GM18498 (cell line): ENCODE measurements around the gene SALL3.

Experiments
- ATAC-seq: cut with Tn5 transposase; IDR thresholded peaks from one replicate; pipeline ENCODE4 v1.9.1; 2021; ENCODE audit warnings: mild to moderate bottlenecking, moderate library complexity; ENCODE audit not compliant: unreplicated experiment

Gene SALL3

GRCh38 chr18:78999939-79000338 is 20.3 kb downstream of the SALL3 start:
- ATAC-seq, result no peak

- no peak for ATAC-seq
Observed at GRCh38 chr18:79000997-79001396, 21.4 kb downstream of the SALL3 start.

GRCh38 chr18:79005653-79006052 is 26.0 kb downstream of the SALL3 start:
- no peak for ATAC-seq

GRCh38 chr18:79006106-79006795 is 26.6 kb downstream of the SALL3 start:
- no peak for ATAC-seq

GRCh38 chr18:79007440-79007839 is 27.8 kb downstream of the SALL3 start:
- ATAC-seq, result no peak

- no peak for ATAC-seq
Observed at GRCh38 chr18:79008356-79008940, 28.8 kb downstream of the SALL3 start.

GRCh38 chr18:79010802-79011201 is 31.2 kb downstream of the SALL3 start:
- no peak for ATAC-seq

GRCh38 chr18:79011300-79011870 is 31.8 kb downstream of the SALL3 start:
- ATAC-seq, result no peak

GRCh38 chr18:79013869-79014268 is 34.3 kb downstream of the SALL3 start:
- ATAC-seq, result no peak

- ATAC-seq, result no peak
Observed at GRCh38 chr18:79018911-79019310, 39.3 kb downstream of the SALL3 start.

GRCh38 chr18:79019881-79020280 is 40.3 kb downstream of the SALL3 start:
- no peak for ATAC-seq

- no peak for ATAC-seq
Observed at GRCh38 chr18:79022603-79023002, 43.0 kb downstream of the SALL3 start.

- ATAC-seq, result no peak
Observed at GRCh38 chr18:79026491-79026890, 46.9 kb downstream of the SALL3 start.

- ATAC-seq, result no peak
Observed at GRCh38 chr18:79030680-79031079, 51.1 kb downstream of the SALL3 start.

GRCh38 chr18:79042276-79042675 is 62.7 kb downstream of the SALL3 start:
- no peak for ATAC-seq

- no peak for ATAC-seq
Observed at GRCh38 chr18:79043288-79043687, 63.7 kb downstream of the SALL3 start.

GRCh38 chr18:79046522-79046921 is 66.9 kb downstream of the SALL3 start:
- ATAC-seq, result no peak

GRCh38 chr18:79047556-79048244 is 68.1 kb downstream of the SALL3 start:
- no peak for ATAC-seq

- ATAC-seq, result no peak
Observed at GRCh38 chr18:79048245-79048632, 68.6 kb downstream of the SALL3 start.

GRCh38 chr18:79049506-79049905 is 69.9 kb downstream of the SALL3 start:
- ATAC-seq, result no peak
